GM21381 (cell line): Measurements from ENCODE around the gene KDM1A.
A peak's percentile ranks its signal among the peaks of the same experiment; 100 is the strongest.
"Not testable (repeated sequence)": the region's sequence is repeated elsewhere in the genome, so short reads cannot be mapped to it uniquely, and the experiment has no call there.

Source experiments
- ATAC-seq: cut with Tn5 transposase; IDR thresholded peaks from one replicate; pipeline ENCODE4 v1.9.1; 2021; ENCODE audit warnings: mild to moderate bottlenecking, moderate library complexity; ENCODE audit not compliant: unreplicated experiment

KDM1A gene

GRCh38 chr1:23019094-23019862 lies at the start of gene KDM1A:
KDM1A (plus strand) TSS chr1:23019468; CDS start chr1:23019597, 129 bp downstream.
- peak; percentile 94 for ATAC-seq

GRCh38 chr1:22970096-22970495 lies 49.2 kb upstream of the KDM1A start:
- ATAC-seq = no peak

GRCh38 chr1:22971161-22971560 lies 48.1 kb upstream of the KDM1A start:
- ATAC-seq = no peak

- no peak for ATAC-seq
Observed at GRCh38 chr1:22971611-22972405, 47.5 kb upstream of the KDM1A start.

- no peak for ATAC-seq
Observed at GRCh38 chr1:22972760-22973159, 46.5 kb upstream of the KDM1A start, which contains the start of gene LACTBL1. LACTBL1 (minus strand) TSS chr1:22972866; CDS start chr1:22972316, 550 bp downstream.

GRCh38 chr1:22975694-22976093 lies 43.6 kb upstream of the KDM1A start:
- ATAC-seq = no peak

- ATAC-seq = no peak
Observed at GRCh38 chr1:22976127-22976460, 43.2 kb upstream of the KDM1A start.

GRCh38 chr1:22976461-22977243 lies 42.6 kb upstream of the KDM1A start:
- no peak for ATAC-seq

- no peak for ATAC-seq
Observed at GRCh38 chr1:22978299-22978698, 41.0 kb upstream of the KDM1A start.

GRCh38 chr1:22980471-22980790 lies 38.8 kb upstream of the KDM1A start:
- ATAC-seq = not testable (repeated sequence)

- no peak for ATAC-seq
Observed at GRCh38 chr1:22983944-22984343, 35.3 kb upstream of the KDM1A start.

GRCh38 chr1:22992384-22992783 lies 26.9 kb upstream of the KDM1A start:
- ATAC-seq = not testable (repeated sequence)

- not testable (repeated sequence) for ATAC-seq
Observed at GRCh38 chr1:22993220-22993795, 26.0 kb upstream of the KDM1A start.

- ATAC-seq = no peak
Observed at GRCh38 chr1:22995774-22996173, 23.5 kb upstream of the KDM1A start.

- not testable (repeated sequence) for ATAC-seq
Observed at GRCh38 chr1:22997528-22997927, 21.7 kb upstream of the KDM1A start.

- ATAC-seq = not testable (repeated sequence)
Observed at GRCh38 chr1:23000133-23000532, 19.1 kb upstream of the KDM1A start.

GRCh38 chr1:23002218-23002617 lies 17.1 kb upstream of the KDM1A start:
- not testable (repeated sequence) for ATAC-seq

- ATAC-seq = no peak
Observed at GRCh38 chr1:23004112-23004511, 15.2 kb upstream of the KDM1A start.

GRCh38 chr1:23004769-23005168 lies 14.5 kb upstream of the KDM1A start:
- ATAC-seq = not testable (repeated sequence)

GRCh38 chr1:23007106-23007505 lies 12.2 kb upstream of the KDM1A start:
- no peak for ATAC-seq

GRCh38 chr1:23008901-23009300 lies 10.4 kb upstream of the KDM1A start:
- no peak for ATAC-seq
